Measurements from ENCODE around the gene SPTBN5.
"Not testable (repeated sequence)": the region's sequence is repeated elsewhere in the genome, so short reads cannot be mapped to it uniquely, and the experiment has no call there.

The SPTBN5 gene

DNA sequence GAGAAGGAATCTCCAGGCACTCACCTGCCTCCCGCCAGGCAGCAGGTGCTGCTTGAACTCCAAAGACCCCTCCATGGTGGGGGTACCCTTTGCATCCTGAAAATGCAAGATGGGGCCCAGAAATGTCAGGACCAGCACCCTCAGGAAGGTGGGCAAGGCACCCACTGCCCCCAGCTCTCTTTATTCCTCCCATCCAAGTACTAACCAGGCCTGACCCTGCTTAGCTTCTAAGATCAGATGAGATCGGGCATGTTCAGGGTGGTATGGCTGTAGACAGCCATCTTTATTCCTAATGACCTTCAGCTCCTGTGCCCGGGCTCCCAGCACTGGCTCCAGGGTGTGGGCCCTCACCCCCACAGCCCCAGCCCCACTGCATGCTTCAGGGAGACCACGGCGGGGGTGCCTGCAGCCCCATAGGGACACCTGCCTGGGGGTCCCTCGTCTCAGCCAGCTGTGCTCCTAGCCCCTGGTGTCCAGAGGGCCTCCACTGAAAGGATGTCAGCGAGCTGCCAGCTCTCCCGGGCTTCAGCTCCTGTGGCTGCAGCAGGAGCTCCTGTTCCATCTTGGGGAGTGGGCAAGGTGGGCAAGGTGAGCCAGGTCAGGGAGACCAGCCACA lies 42.0 kb downstream of the SPTBN5 start:
- in situ Hi-C loops (cut with HindIII; ENCODE audit: low sequenced_read_pairs) = no loop called here

DNA sequence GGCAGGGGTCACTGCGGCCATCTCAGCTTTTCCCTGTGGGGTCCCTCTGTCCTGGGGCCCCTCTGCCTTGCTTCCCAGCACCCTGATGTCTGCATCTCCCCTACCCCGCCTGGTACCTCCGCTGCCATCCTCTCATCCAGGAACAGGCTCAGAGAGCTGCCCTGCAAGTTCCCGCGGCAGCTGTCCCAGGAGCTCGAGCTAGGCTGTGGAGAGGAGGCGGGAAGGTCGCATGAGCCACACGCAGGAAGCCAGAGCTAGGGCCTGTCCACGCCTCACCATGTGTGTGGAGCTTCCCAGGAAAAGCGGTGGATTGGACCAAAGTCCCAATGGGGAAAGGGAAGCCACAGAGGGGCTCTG lies 42.7 kb downstream of the SPTBN5 start:
- in situ Hi-C loops (cut with HindIII; ENCODE audit: low sequenced_read_pairs) = no loop called here

DNA sequence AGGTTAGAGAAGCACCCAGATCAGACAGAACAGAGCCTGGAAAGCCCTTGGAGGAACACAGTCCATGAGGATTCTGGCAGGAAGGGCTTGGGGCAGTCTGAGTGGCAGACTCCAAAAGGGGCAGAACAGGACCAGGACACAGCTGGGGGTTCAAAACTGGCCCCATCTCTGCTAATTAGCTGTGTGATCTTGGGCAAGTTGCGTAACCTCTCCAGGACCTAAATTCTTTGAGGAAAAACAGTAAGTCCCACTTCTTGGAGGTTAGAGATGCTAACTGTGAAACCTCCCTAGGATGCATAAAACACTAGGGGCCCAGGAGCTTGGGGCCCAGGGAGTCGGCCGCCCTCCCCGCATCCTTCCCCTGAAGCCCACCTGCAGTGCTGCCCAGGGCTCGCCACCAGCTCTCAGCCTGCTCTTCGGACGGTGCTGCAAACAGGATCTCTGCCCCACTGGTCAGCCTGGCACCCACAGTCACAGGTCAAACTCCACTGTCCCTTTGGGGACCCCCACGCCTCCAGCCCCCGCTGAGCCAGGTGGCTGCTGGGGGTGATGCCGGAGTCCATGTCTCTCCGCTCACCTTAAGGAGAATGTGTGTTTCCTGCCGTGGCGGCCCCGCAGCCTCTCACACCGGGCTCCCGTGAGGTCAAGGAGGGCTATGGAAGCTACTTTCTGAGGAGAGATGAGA lies 43.2 kb downstream of the SPTBN5 start:
- in situ Hi-C loops (cut with HindIII; ENCODE audit: low sequenced_read_pairs) = no loop called here

DNA sequence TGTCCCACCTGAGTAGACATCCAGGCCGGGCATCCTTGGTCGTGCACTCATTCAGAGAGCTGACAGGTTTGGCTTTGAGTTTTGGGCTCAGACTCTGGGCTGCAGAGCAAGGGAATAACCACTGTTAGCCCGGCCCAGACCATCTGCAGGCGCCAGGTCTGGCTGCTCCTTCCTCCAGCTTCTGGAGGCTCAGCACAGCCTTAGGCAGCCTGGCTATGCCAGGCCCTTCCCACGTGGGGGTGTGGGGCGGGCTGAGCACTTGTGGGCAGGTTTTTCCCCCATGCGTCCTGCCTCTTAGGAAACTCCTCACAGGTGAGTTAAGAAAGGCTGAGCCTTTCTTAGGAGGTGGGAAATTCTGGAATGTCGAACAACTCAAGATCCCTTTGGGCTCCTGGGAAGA lies 44.0 kb downstream of the SPTBN5 start:
- in situ Hi-C loops (cut with HindIII; ENCODE audit: low sequenced_read_pairs) = no loop called here

DNA sequence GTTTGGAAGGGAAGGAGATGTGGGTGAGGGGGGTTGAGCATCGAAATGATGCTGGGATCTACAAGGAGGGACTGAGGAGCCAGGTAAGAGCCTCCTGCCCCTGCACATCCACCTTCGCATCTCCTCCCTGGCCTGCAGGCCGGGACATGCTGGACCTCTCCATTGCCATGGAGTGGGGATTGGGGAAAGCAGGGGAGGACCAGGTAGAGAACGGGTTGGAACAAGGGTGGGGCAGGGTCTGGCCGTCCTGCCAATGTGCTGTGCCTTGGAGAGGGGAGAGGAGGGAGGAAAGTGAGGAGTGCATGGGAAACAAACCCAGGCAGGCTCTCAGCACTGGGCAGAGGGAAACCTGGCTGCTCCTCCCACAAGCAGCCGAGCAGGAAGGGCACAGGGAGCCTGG lies 44.6 kb downstream of the SPTBN5 start:
- in situ Hi-C loops (cut with HindIII; ENCODE audit: low sequenced_read_pairs) = no loop called here

DNA sequence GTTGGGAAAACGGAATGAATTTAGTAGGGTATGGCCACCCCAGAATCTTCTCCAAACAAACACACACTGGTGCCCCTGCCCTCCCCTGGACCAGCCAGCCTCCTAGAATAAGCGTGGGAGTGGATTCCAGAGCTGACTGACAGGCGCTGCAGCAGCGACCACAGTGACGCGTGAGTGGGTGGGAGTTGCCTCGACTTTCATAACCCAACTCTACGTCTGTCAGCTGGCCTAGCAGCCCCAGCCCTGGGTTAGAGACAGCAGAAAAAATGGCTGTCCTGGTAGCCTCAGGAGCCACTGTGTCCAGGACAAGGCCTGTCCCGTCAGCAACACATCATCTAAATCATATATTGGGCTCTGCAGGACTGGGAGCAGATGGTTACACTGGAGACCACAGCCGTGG lies 45.2 kb downstream of the SPTBN5 start:
- in situ Hi-C loops (cut with HindIII; ENCODE audit: low sequenced_read_pairs) = no loop called here

DNA sequence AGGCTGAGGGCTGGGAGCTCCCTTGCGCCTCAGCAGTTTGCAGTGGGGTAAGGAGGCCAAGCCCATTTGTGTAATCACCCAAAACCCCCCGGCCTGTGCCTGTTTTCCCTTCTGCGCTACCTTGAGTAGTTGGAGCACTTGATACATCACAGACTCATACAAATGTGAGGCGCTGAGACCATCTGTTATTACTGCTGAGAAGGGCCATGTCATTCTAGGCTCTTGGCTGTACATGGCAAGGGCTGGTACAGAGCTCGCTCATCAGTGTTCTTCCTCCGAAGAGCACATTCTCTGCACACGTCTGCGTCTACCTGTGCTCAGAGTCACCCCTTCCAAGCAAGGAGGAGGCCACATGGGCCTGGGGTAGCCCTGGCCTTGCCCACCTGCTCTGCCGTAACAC lies 45.9 kb downstream of the SPTBN5 start:
- in situ Hi-C loops (cut with HindIII; ENCODE audit: low sequenced_read_pairs) = no loop called here

DNA sequence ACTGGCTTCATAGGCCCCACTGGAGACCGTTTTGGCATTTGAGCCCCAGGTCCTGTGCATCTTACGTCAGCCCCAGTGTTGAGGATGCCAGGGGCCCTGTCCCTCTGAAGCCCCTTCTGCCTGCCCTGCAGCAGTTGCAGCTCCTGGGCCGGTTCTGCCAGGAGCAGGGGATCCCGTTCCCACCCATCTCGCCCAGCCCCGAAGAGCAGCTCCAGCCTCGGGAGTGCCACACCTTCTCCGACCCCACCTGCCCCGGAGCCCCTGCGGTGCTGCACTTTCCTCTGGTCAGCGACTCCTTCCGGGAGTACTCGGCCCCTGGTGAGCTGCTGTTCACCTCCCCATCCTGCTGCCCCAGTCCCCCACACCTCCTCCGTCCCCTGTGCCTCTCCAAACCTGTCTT lies 46.6 kb downstream of the SPTBN5 start:
- in situ Hi-C loops (cut with HindIII; ENCODE audit: low sequenced_read_pairs) = no loop called here

DNA sequence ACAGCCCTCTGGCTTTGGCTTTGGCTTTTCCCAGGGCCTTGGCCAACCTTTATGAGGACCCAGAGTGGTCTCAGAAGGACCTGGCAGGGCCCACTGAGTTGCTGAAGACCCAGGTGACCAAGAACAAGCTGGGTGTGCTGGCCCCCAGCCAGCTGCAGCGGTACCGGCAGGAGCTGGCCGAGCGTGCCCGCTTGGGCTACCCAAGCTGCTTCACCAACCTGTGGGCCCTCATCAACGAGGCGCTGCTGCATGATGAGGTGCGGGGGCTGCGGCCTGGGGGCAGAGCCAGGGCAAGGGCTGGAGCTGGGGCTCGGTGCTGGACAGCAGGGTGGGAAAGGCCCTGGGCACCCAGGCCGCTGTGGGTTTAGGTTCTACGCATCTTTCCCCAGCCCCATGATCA lies 49.0 kb downstream of the SPTBN5 start:
- in situ Hi-C loops (cut with HindIII; ENCODE audit: low sequenced_read_pairs) = no loop called here

DNA sequence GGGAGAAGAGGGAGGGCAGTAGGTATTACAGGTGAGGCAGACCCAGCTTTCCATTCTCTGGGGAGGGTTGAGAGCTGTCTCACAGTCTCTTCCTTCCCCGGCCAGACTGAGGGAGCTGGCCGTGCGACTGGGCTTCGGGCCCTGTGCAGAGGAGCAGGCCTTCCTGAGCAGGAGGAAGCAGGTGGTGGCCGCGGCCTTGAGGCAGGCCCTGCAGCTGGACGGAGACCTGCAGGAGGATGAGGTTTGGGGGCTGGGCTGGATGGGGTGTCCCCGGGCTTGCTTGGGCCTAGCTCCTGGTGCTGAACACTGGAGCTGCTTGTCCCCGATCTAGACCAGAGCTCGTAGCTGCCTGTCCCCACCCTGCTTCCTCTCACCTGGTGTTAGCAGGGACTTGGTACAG lies 50.3 kb downstream of the SPTBN5 start:
- in situ Hi-C loops (cut with HindIII; ENCODE audit: low sequenced_read_pairs) = no loop called here

DNA sequence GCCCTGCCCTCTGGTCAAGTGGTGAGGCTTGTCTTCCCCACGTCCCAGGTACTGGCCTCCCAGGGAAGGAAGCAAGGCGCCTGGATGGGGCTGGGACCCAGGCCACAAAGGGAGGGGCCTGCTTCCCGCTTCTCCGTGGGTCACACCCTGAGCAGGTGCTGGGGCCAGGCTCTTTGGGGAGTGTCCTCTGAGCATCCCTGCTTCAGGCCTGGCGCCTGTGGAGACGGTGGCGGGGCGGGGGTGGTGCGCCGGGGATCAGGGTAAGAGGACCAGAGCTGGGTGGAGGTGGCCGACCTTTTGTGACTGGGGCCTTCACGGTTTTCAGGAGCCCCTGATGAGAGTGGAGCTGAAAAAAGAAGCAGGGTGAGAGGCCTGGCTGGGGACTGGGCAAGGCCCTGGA lies 51.6 kb downstream of the SPTBN5 start:
- in situ Hi-C loops (cut with HindIII; ENCODE audit: low sequenced_read_pairs) = no loop called here

DNA sequence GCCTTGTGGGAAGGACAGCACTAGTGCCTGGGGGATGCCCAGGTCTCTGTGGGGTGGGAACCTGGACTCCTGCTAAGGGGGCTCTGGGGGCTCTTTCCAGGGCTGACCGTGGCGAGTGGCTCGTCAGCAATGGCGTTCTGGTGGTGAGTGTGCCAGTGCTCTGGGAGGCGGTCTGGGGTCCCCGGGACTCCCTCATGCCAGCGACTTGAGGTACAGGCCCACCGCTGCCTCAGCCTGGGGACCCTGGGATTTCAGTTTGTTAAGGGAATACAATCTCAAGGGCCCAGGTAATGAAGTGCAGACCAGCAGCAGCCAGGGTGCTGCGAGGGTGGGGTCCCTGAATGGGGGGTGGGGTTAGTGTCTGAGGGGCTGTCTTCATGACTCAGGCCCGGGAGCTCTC lies 52.7 kb downstream of the SPTBN5 start:
- in situ Hi-C loops (cut with HindIII; ENCODE audit: low sequenced_read_pairs) = no loop called here

DNA sequence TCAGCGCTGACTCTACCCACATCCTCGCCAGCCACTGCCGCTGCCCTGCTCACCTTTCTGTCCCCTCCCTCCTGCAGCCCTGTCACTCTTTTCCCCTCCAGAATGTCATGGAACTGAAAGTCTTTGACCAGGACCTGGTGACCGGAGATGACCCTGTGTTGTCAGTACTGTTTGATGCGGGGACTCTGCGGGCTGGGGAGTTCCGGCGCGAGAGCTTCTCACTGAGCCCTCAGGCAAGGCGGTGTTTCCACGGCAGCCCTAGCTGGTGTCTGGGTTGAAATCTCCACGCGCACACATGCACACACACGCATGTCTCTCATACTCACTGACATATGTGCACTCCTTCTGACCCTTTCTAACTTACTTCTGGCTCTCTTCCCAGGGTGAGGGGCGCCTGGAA lies 53.2 kb downstream of the SPTBN5 start:
- in situ Hi-C loops (cut with HindIII; ENCODE audit: low sequenced_read_pairs) = no loop called here

DNA sequence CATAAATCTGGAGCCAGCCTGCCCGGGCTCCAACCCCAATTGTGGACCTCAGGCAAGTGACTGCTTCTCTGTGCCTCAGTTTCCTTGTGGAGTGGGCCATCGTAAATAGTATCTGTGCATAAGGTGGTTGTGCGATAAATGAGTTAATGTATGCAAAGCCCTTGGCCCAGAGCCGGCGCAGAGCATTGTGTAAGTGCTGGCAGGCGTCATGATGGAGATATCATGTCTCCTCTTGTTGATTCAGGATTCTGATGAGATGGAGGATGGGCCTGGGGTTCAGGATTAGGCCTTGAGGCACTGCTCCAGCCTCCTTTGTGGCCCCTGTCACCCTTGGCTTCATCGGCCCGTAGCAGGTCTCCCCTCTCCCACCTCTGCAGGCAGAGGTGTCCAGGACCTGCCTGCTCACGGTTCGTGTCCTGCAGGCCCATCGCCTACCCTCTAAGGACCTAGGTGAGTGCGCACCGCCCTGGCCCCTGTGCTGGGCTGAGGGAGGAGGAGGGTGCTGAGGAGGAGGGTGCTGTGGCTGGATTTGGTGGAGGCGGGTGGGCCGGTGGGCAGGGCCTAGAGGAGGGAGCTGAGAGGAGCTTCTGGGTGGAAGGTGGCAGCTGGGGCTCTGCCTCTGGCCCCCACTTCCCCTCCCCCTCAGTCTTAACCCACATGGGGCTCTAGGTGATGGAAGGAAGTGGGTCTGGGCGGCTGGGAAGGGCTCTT lies 53.9 kb downstream of the SPTBN5 start:
- in situ Hi-C loops (cut with HindIII; ENCODE audit: low sequenced_read_pairs) = no loop called here

DNA sequence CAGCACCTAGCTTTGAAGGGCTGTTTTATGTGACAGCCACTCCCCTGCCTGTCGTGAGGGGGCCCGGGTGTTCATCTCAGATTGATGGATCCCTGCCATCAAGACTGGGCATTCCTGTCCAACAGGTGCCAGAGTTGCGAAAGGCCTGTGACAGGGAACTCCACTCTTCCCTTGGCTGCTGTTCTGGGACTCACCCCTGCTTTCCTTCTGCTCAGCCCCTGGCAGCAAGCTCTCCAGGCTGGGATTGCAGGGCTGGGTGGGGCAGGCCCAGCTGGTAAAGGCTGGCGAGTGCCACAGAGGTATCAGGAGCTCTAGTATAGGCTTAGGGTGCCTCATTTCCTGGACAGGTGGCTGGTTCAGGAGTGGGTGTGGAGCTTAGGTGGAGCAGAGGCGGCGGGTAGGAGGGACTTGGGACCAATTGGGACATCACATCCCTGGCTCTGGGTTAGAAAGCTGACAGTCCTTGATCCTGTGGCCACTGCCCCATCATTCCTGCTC lies 55.4 kb downstream of the SPTBN5 start, which contains the start of gene PLA2G4B:
Gene PLA2G4B, plus strand, starts transcription at position 448 of the 498 bp plus-strand sequence. CDS start 67 bp downstream, outside the sequence.
- in situ Hi-C loops (cut with HindIII; ENCODE audit: low sequenced_read_pairs) = no loop called here

DNA sequence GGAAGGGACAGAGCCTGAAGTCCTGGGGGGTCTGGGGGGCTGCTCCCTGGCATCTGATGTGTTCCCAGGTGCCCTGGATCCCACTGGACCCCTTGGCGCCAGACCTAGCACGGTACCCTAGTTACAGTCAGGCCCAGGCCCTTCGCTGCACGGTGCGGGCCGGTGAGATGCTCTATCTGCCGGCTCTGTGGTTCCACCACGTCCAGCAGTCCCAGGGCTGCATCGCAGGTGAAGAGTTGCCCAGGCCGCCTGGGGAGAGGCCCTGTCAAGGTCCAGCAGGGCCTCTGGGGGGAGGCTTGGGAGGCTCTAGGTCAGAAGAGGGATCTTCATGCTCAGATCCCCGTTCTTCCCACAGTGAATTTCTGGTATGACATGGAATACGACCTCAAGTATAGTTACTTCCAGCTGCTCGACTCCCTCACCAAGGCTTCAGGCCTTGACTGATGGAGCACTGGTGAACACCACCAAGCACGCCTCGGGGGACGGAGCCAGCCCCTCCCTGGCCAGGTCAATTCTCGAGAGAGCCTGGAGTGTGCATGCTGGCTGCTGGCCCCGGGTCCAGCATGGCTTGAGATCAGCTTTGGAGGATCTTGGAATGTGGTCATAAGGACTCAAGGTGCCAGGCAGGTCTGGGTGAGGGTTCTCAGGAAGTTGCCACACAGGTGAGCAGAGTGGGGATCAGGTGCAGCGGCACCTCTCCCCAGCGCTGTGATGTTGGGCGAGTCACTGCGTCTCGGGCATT lies 57.0 kb downstream of the SPTBN5 start:
- in situ Hi-C loops (cut with HindIII; ENCODE audit: low sequenced_read_pairs) = no loop called here

DNA sequence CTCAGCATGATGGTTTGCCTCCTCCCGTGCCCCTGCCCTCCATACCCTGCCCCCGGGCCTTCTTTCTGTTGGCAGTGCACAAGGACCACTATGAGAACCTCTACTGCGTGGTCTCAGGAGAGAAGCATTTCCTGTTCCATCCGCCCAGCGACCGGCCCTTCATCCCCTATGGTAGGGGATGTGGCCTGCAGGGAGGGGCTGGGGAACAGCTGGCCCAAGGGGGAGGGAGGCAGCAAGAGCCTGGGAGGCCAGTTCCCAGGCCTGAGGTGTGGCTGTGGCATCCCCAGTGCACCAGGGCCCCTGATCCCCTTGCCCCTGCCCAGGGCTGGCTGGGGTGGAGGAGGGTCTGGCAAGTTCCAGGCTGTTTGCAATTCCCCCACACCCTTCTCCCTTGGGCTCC lies 57.8 kb downstream of the SPTBN5 start:
- in situ Hi-C loops (cut with HindIII; ENCODE audit: low sequenced_read_pairs) = no loop called here

DNA sequence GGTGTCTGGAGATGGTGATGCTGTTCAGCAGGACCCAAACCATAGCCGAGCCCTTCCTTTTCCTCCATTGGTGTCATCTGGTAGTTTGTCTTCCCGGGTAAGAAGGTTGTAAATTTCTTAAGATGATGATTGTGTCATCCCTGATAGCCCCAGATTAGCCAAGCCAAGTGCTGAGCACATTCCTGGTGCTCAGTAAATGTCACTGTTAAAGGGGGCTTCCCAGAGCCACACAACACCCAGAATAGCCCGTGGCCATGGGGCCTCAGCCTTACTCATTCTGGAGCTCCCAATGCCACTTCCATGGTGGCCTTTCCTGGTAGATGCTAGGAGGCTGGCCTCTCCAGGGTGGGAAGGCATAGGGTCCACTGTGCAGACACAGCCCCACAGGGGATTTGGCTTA lies 59.8 kb downstream of the SPTBN5 start:
- in situ Hi-C loops (cut with HindIII; ENCODE audit: low sequenced_read_pairs) = no loop called here

DNA sequence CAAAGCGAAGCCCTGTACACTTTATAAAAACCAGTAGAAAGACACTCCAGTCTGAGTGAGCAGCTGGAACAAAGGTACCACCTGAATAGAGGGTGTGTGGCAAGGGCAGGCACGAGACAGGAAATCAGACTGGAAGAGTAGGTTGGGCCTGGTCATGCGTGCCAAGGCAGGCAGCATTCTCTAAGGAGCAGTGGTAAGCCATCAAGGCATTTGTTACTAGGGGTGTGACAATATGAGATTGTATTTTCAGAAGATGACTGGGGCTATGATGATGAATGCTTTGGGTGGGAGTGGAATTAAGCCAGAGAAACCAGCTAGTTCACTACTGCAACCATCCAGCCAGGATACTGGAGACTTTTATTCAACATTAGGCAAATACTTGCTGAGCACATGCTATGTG lies 61.0 kb downstream of the SPTBN5 start:
- in situ Hi-C loops (cut with HindIII; ENCODE audit: low sequenced_read_pairs) = no loop called here

DNA sequence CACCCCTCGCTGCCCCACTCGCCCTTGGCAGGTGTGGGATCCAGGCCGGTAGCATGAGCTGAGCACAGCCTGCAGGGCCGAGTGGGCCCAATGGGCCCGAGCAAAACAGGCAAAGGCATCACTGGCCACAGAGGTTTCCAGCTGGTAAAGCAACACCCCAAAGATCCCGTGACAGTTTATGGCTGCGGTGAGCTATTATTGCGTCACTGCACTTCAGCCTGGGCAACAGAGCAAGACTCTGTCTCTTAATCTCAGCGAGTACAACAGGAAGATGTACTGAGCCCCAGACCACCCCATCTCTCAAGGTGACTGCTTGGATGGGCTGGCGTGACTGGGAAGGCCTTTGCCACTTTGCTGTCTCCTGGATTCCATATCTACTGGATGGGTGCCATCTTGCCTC lies 61.6 kb downstream of the SPTBN5 start:
- in situ Hi-C loops (cut with HindIII; ENCODE audit: low sequenced_read_pairs) = no loop called here

DNA sequence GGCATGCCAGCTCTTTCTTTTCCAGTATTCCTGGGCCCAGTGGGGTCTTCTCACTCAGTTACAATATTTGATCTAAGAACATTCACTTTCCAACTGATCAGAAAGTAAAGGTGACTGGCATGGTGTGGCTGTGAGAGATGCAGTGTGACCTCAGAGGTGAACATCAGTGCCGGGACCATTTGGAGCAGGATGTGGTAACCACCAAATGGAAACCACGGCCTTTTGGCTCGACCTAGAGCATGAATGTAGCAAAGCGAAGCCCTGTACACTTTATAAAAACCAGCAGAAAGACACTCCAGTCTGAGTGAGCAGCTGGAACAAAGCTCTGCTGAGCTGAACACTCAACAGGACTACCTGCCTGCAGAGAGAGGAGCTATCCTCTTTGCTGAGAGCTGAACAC lies 62.6 kb downstream of the SPTBN5 start:
- in situ Hi-C loops (cut with HindIII; ENCODE audit: low sequenced_read_pairs) = not testable (repeated sequence)
